Keratinocyte (primary cell): ENCODE measurements around the gene TK2.

Source experiments
- EZH2 ChIP-seq: IDR thresholded peaks from one replicate; pipeline ENCODE4 v1.6.1; 2012; ENCODE audit warnings: inconsistent platforms, mild to moderate bottlenecking, low read length, moderate library complexity
- TF ChIP-seq, protein P1 (sequence below), 3 experiments: IDR thresholded peaks in 1 of 3; conservative IDR thresholded peaks in 1 of 3; optimal IDR thresholded peaks in 1 of 3; 2 replicates in 2 of 3; 3 replicates in 1 of 3; pipeline versions ENCODE3 to v1.5.1; 2011; ENCODE audit warnings: low read length in 3 of 3, mild to moderate bottlenecking in 3 of 3, moderate library complexity in 2 of 3, control low read depth in 1 of 3, inconsistent platforms in 1 of 3; ENCODE audit not compliant: insufficient read depth in 2 of 3; ENCODE audit errors: extremely low read depth in 1 of 3

DNA sequence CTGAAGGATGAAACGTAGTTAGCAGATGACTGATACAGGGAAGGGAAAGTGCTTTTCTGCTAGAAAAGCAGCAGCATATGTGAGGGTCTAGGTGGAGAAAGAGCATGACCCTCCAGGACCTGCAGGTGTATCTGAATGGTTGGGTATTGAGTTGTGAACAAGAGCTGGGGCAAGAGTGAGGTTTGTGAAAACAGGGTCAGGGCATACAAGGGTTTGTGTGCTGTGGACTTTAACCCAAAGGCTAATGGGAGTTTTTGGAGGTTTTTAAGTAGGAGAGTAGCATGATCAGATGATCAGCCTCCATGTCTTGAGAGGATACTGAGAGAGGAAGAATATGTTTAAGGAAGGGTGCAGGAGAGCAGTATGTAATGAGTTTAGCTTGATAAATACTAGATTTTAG is 10.2 kb upstream of the TK2 start:
- TF ChIP-seq EZH2 = no peak
- TF ChIP-seq, protein P1, sequence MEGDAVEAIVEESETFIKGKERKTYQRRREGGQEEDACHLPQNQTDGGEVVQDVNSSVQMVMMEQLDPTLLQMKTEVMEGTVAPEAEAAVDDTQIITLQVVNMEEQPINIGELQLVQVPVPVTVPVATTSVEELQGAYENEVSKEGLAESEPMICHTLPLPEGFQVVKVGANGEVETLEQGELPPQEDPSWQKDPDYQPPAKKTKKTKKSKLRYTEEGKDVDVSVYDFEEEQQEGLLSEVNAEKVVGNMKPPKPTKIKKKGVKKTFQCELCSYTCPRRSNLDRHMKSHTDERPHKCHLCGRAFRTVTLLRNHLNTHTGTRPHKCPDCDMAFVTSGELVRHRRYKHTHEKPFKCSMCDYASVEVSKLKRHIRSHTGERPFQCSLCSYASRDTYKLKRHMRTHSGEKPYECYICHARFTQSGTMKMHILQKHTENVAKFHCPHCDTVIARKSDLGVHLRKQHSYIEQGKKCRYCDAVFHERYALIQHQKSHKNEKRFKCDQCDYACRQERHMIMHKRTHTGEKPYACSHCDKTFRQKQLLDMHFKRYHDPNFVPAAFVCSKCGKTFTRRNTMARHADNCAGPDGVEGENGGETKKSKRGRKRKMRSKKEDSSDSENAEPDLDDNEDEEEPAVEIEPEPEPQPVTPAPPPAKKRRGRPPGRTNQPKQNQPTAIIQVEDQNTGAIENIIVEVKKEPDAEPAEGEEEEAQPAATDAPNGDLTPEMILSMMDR (optimal IDR thresholded peaks at IDR 0.05 in 1 of 3, IDR thresholded peaks at IDR 0.05 in 1 of 3, conservative IDR thresholded peaks at IDR 0.05 in 1 of 3; ENCODE audit: extremely low read depth in 1 of 3, insufficient read depth in 2 of 3, low read length in 3 of 3) = no peak
